Inflammatory macrophage treated with lipopolysaccharide for 1 hour (primary cell): ENCODE measurements around the gene NOS1.

Source experiments
- DNase-seq, 2 donors: peaks; one replicate each; pipeline ENCODE4 v3.0.0-alpha.2; 2020 to 2022

The NOS1 gene

GRCh38 chr12:117167769-117168168 lies 193.7 kb downstream of the NOS1 start:
- DNase-seq = no peak

DNA sequence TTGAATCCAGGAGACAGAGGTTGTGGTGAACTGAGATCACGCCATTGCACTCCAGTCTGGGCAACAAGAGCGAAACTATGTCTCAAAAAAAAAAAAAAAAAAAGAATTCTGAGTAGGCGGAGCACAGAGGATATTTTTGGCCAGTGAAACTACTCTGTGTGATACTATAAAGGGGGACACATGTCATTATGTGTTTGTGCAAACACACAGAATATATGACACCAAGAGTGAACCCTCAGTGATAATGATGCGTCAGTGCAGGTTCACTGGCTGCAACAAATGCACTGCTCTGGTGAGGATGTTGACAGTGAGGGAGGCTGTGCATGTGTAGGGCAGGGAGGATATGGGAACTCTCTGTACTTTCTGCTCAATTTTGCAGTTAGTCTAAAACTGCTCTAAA lies 195.3 kb downstream of the NOS1 start:
- no peak for DNase-seq

DNA sequence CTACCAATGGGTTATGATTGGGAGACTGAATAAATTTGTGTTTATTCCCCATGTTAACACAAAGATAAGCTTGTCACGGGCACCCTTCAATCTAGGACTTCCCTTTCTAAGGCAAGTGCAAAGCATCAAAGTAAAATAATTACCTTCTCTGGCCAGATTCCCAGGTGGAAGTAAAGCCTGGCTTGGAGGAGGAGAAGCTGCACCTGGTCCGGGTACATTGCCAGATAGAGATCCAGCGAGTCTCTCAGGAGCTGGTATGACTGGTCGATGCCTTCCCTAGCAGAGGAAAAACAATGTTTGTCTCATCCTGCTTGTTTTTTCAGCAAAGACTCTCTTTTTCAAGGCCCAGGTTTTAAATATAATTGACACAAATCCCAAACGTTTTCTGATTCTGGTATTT lies 196.1 kb downstream of the NOS1 start:
- DNase-seq = no peak

DNA sequence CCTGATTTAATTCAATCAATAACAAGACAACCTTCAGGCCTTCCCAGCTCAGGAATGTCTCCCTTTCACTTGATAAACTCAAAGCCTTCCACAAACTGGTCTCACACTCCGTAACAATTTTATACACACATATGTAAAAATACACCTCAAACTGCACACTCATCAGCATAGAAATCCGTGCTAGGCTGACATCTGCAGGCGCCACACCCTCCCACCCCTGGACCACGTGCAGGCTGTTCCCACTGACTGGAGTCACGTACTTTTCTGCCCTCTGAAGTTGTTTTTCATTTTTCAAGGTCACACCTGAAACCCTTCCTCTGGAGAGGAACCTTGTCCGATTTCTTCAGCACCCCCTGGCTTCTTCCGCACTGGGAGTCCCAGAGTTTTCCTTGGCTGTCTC lies 198.8 kb downstream of the NOS1 start:
- DNase-seq = no peak

GRCh38 chr12:117162167-117162539 lies 199.3 kb downstream of the NOS1 start:
- DNase-seq = no peak

- no peak for DNase-seq
Observed at GRCh38 chr12:117161460-117162166, 199.8 kb downstream of the NOS1 start.

GRCh38 chr12:117159674-117160073 lies 201.8 kb downstream of the NOS1 start:
- no peak for DNase-seq

- no peak for DNase-seq
Observed at GRCh38 chr12:117158911-117159553, 202.4 kb downstream of the NOS1 start.
